Cardiac septum (tissue), 1 donor: ENCODE measurements around the gene ALKBH4. TPM values are rescaled to one million over a fixed set of nuclear protein-coding genes. Genes with fewer than 3 reads are reported as not detected.
"Not testable (repeated sequence)": the region's sequence is repeated elsewhere in the genome, so short reads cannot be mapped to it uniquely, and the experiment has no call there.

Source experiments
- DNase-seq: peaks from one replicate; pipeline ENCODE4 v3.0.0-alpha.2; 2020; ENCODE audit warnings: low spot score
- intact Hi-C: fragments of 100-400 bp; cut with DNase I; formaldehyde crosslinking; loops from one replicate; pipeline ENCODE4 v1.14.0; 2022
- microRNA-seq: library from miRNA; unstranded; fragments of <30 nt; microRNA quantifications from one replicate; pipeline ENCODE4 v1.2.0, GENCODE V29; 2020
- total RNA-seq: library from RNA; stranded (reverse); fragmentation: NEBNext Ultra II Directional; extraction: Animal tissue kit (Norgen Biotek cat#: 25700); gene quantifications from one replicate; pipeline ENCODE4 v1.2.1, GENCODE V29; 2021
- donor health status: DM: no; HTN: no; CAD: no.

The ALKBH4 gene
- total RNA-seq, 1 donor from 2014 or later: 6.5 TPM

DNA sequence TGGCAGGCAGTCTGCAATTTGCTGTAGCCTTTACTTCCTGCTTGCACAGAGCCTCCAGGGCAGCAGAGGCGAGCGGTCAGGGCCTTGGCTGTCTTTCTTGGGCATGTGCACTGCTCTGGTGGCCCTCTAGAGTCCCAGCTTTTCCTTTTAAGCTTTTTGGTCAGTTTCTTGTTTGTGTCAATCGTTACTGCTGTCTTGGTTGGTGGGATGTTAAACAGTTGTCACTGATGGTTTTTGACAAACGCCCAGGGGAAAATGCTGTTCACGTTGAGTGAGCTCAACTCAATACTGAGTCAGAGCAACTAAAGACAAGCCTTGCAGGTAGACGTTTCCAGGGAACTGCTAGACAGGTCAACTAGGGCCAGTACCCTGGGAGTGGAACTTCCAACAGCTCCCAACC lies 54.5 kb downstream of the ALKBH4 start:
- intact Hi-C loops: loop anchor here (5.0 kb wide), 1 partner anchor 57 kb away; no protein-coding TSS in a partner anchor
- no peak for DNase-seq

GRCh38 chr7:102409340-102409739 lies 55.3 kb downstream of the ALKBH4 start:
- intact Hi-C loops: no loop called here
- no peak for DNase-seq

DNA sequence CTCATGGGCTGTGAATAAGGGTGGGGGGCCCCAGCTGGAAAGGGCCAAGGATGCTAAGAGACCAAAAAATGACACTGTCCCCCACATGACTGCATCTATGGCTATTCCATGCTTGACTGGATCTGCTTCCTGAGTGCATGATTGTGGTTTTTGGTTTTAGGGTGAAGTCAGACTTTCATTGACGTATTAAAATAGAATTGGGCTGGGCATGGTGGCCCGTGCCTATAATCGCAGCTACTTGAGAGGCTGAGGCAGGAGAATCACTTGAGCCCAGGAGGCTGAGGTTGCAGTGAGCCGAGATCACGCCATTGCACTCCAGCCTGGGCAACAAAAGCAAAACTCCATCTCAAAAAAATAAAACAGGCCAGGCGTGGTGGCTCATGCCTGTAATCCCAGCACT lies 56.1 kb downstream of the ALKBH4 start:
- DNase-seq, intact Hi-C loops: not testable (repeated sequence)

GRCh38 chr7:102407910-102408309 lies 56.8 kb downstream of the ALKBH4 start:
- intact Hi-C loops: no loop called here
- DNase-seq: no peak

Small RNAs within 50 kb of the gene (microRNA-seq; reads per million reads assigned to microRNA genes)
- gene MIR4467 (not detected), gene MIR5090 (not detected)

Other genes with a start within 250 kb of the ALKBH4 start
- gene SH2B2, start 178.0 kb downstream of the ALKBH4 start, total RNA-seq: 3.1 TPM
- gene SPDYE6, start 108.4 kb downstream of the ALKBH4 start, total RNA-seq: not detected
- 15.4 TPM for gene PRKRIP1, start 68.5 kb downstream of the ALKBH4 start, total RNA-seq
- gene ORAI2, start 31.3 kb downstream of the ALKBH4 start, total RNA-seq: 6.8 TPM
- 9.9 TPM for gene LRWD1, start 121 bp upstream of the ALKBH4 start, total RNA-seq
- gene POLR2J, start 14.1 kb upstream of the ALKBH4 start, total RNA-seq: 58.7 TPM
- gene RASA4B, start 52.9 kb upstream of the ALKBH4 start, total RNA-seq: 6.3 TPM
- gene UPK3BL2, start 78.8 kb upstream of the ALKBH4 start, total RNA-seq: 7.7 TPM
- not detected for gene SPDYE2, start 86.4 kb upstream of the ALKBH4 start, total RNA-seq
- 18.9 TPM for gene POLR2J3, start 107.7 kb upstream of the ALKBH4 start, total RNA-seq
- gene RASA4, start 151.9 kb upstream of the ALKBH4 start, total RNA-seq: 40.9 TPM
- 10.3 TPM for gene UPK3BL1, start 177.9 kb upstream of the ALKBH4 start, total RNA-seq
- gene SPDYE2B, start 185.5 kb upstream of the ALKBH4 start, total RNA-seq: not detected
- gene POLR2J2, start 206.8 kb upstream of the ALKBH4 start, total RNA-seq: 6.5 TPM